AG04449 (cell line): ENCODE data around the gene DPEP2.
"Not testable (repeated sequence)": the region's sequence is repeated elsewhere in the genome, so short reads cannot be mapped to it uniquely, and the experiment has no call there.

Experiments
- CTCF ChIA-PET: fragments of 350-600 bp; formaldehyde crosslinking; extraction: SDS; loops from one replicate; lab custom pipeline; 2021; ENCODE audit warnings: antibody characterized with exemption; lab: Yijun Ruan, JAX
- POLR2A ChIA-PET: fragments of 400-600, 350-600 bp; formaldehyde crosslinking; extraction: SDS; loops from one replicate; lab custom pipeline; 2020; ENCODE audit warnings: antibody characterized with exemption, inconsistent platforms; lab: Yijun Ruan, JAX
- DNase-seq: peaks from one replicate; pipeline ENCODE4 v3.0.0-alpha.2; 2010; ENCODE audit warnings: low read depth, low spot score
- H3K4me3 ChIP-seq: 2 replicates; pipeline ENCODE4 v1.5.1; 2011; ENCODE audit warnings: low read depth, mild to moderate bottlenecking, control low read depth, low read length
- TF ChIP-seq, protein P1 (sequence below): IDR thresholded peaks from one replicate; pipeline ENCODE4 v1.5.1; 2011; ENCODE audit warnings: mild to moderate bottlenecking, moderate library complexity, low read length, control low read depth, inconsistent platforms; ENCODE audit not compliant: insufficient read depth; ENCODE audit errors: missing control alignments

DPEP2 gene

DNA sequence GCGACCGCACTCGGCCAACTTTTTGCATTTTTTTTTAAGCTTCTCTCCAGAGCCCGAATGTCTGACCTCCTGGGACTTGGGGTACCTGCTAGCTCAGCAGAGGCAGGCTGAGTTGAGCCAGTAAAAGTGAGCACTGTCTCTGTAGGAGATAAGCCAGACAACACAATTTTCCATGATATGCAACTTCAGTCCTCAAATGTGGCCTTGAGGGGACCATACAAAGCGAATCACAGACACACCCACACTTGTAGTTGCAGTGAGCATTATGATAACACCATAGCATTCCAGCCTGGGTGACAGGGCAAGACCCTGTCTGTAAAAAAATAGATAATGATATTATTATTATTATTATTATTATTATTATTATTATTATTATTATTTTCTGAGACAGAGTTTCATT is 2.6 kb downstream of the DPEP2 start:
- ChIA-PET CTCF (interaction anchor here (0.5 to 6.3 kb wide), 4 partner anchors 9 to 72 kb away, joined by 3 to 51 read pairs (median 10); partner anchors contain the start of gene DPEP3), POLR2A (no interaction called here)
- no peak overlapping the region for H3K4me3 ChIP-seq
- TF ChIP-seq, protein P1, sequence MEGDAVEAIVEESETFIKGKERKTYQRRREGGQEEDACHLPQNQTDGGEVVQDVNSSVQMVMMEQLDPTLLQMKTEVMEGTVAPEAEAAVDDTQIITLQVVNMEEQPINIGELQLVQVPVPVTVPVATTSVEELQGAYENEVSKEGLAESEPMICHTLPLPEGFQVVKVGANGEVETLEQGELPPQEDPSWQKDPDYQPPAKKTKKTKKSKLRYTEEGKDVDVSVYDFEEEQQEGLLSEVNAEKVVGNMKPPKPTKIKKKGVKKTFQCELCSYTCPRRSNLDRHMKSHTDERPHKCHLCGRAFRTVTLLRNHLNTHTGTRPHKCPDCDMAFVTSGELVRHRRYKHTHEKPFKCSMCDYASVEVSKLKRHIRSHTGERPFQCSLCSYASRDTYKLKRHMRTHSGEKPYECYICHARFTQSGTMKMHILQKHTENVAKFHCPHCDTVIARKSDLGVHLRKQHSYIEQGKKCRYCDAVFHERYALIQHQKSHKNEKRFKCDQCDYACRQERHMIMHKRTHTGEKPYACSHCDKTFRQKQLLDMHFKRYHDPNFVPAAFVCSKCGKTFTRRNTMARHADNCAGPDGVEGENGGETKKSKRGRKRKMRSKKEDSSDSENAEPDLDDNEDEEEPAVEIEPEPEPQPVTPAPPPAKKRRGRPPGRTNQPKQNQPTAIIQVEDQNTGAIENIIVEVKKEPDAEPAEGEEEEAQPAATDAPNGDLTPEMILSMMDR: no peak
- DNase-seq: no peak

DNA sequence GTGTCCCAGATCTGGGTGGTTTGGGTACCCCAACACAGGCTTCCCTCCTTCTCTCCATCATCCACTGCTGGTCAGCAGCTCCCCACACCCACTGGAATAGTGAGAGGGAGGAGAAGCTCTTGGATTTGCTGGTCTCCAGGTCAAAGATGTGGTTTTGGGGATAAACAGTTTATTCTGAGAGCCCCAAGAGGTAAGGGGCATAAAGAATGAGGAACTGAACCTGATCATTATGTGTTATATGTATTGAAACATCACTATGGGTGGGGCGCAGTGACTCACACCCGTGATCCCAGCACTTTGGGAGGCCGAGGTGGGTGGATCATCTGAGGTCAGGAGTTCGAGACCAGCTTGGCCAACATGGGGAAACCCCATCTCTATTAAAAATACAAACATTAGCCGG is 3.9 kb downstream of the DPEP2 start:
- POLR2A ChIA-PET: no interaction called here
- no peak for DNase-seq
- CTCF ChIA-PET: interaction anchor here (0.7 to 6.3 kb wide), 5 partner anchors 12 to 233 kb away, joined by 3 to 63 read pairs (median 17); partner anchors contain the start of genes DDX28, DPEP3 and DUS2
- no peak overlapping the region for H3K4me3 ChIP-seq
- TF ChIP-seq, protein P1: no peak

DNA sequence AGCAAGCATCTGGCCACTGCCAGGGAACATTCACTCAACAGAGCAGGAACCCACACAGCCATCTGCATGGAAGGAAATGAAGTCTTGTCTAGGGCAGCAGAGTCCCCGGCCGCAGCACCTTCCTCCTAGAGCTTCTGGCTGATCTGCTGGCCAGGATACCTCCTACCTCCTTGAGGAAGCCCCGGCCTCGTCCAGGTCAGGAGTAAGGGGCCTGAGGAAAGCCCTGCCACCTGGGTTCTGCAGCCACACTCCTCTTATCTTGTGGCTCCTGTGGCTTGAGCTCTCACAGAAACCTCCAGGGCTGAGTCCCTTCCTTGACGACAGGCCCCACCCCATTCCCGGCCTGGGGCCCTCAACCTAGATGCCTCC is 5.3 kb downstream of the DPEP2 start:
- POLR2A ChIA-PET: interaction anchor here (0.6 kb wide), 1 partner anchor 160 kb away, joined by 3 read pairs; no protein-coding TSS in a partner anchor
- not testable (repeated sequence) for DNase-seq

DNA sequence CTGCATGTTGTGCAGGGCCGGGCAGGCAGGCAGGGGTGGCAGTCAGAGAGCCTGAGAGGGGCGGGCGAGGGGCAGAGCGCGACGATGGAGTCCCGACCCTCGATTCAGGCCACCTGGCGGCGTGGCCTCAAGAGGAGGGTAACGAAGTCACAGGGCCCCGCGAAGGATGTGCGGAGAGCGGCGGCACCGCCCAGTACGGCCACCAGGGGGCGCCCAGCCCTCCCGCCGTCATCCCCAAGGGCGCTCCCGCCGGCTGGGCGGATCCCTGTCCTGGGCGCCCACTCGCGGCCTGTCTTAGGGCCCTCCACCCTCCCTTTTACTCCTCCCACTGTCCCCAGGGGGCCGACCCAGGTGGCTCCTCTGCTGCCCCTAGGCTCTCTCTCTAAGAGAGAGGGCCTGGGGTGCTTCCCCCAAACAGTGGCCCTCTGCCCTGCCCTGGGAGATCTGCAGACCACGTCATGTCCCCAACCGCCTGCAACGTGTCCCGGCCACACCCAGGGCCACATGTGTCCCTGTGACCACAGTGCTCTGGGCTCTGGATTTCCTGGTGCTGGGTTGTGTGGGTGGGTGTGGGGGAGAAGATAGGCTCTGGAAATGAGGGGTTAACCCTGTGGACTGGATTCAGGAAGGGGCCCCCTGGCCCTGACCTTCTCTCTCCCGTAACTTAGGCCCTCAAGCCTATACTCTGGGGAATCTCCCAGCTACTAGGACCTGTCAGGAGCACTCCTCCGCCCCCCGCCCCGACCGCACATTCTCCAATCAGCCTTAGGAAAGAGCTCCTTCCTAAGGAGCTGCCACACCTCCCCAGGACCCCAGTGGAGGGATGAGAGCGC is 5.9 kb downstream of the DPEP2 start:
- H3K4me3 ChIP-seq: peak overlapping the region; percentile 12; the same call in 1 of the 2 replicates
- TF ChIP-seq, protein P1: peak; percentile 97
- ChIA-PET CTCF (interaction anchor here (0.5 to 6.3 kb wide), 18 partner anchors 8 to 333 kb away, joined by 3 to 63 read pairs (median 4); partner anchors contain the start of genes DPEP2NB and DPEP3), POLR2A (interaction anchor here (0.6 kb wide), 1 partner anchor 160 kb away, joined by 3 read pairs; no protein-coding TSS in a partner anchor)
- DNase-seq: no peak

More for the DNA sequence above, 5.3 kb downstream of the DPEP2 start:
- CTCF ChIA-PET: interaction anchor here (0.5 to 6.3 kb wide), 16 partner anchors 10 to 333 kb away, joined by 3 to 63 read pairs (median 4); partner anchors contain the start of genes DPEP2NB and DPEP3
- H3K4me3 ChIP-seq: not testable (repeated sequence)

DNA sequence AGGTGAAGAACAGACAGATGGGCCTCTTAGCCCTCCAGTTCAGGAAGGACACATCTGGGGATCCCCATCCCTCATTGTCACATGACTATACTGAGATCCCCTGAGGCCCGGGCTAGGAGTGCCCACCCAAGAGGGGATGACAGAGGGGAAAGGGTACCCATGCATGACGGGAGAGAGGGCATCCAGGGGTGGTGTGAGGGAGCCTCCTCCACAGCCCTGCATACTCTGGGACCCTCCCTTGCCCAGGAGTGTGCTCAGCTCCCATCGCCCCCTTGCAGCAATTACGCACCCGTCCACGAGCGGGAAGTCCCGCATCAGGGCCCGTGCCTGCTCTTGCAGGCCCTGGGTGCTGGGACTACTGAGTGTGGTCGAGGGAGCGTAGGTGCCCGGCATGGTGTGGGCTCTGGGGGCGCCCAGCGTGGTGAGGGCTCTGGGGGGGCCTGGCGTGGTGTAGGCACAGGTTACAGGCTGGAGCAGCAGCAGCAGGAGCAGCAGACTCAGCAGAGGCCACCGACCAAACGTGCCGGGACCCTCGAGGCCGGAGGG is 6.5 kb downstream of the DPEP2 start:
- POLR2A ChIA-PET: no interaction called here
- no peak for DNase-seq
- H3K4me3 ChIP-seq: no peak overlapping the region
- CTCF ChIA-PET: interaction anchor here (0.6 to 6.3 kb wide), 21 partner anchors 8 to 320 kb away, joined by 3 to 63 read pairs (median 3); partner anchors contain the start of genes DPEP2NB and DPEP3
- TF ChIP-seq, protein P1: no peak

DNA sequence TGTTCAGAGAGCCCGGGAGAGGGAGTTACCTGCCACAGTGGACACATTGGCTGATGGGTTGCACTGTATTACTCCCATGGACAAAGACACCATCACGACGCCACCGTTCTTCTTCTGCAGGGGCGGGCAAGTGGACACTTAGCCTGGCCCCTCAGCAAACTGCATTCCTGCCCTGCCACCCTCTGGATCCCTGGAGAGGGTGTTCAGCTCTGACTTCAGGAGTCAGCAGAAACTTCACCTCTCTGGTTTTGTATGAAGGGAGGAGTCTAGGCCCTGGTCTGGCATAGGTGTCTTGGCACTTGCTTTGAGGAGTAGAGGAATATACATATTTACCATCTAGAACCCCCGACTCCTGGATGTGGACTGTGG is 9.3 kb downstream of the DPEP2 start:
- TF ChIP-seq, protein P1: no peak
- DNase-seq: no peak
- ChIA-PET POLR2A (interaction anchor here (0.6 kb wide), 1 partner anchor 23 kb away, joined by 4 read pairs; no protein-coding TSS in a partner anchor), CTCF (interaction anchor here (0.8 to 5.6 kb wide), 5 partner anchors 10 to 239 kb away, joined by 3 to 63 read pairs (median 5); no protein-coding TSS in a partner anchor)
- H3K4me3 ChIP-seq: no peak overlapping the region
